Stimulated activated naive CD8-positive, alpha-beta T cell treated with anti-CD3 and anti-CD28 coated beads, Interleukin-15, Interleukin-2, amounts not matched to agents 100 U/mL and 50 U/mL, for 24 hours (primary cell): ENCODE measurements around the gene BRSK1.
"Not testable (repeated sequence)": the region's sequence is repeated elsewhere in the genome, so short reads cannot be mapped to it uniquely, and the experiment has no call there.

Experiments
- ATAC-seq: fragments of 150-1000 bp; cut with Tn5 transposase; one replicate; pipeline ENCODE4 v1.10.0; 2021
- DNase-seq: peaks from one replicate; pipeline ENCODE4 v3.0.0; 2021

Gene BRSK1

DNA sequence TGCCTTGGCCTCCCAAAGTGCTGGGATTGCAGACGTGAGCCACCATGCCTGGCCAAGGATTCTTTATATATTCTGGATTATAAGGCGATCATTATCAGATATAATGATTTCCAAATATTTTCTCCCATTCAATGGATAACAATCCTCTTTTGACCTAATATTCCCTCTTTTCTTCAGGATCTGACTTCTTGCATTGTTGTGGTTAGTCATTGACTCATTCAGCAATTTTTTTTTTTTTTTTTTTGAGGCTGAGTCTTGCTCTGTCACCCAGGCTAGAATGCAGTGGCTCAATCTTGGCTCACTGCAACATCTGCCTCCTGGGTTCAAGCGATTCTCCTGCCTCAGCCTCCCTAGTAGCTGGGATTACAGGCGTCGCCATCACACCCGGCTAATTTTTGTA is 46.0 kb downstream of the BRSK1 start:
- ATAC-seq, DNase-seq: not testable (repeated sequence)

DNA sequence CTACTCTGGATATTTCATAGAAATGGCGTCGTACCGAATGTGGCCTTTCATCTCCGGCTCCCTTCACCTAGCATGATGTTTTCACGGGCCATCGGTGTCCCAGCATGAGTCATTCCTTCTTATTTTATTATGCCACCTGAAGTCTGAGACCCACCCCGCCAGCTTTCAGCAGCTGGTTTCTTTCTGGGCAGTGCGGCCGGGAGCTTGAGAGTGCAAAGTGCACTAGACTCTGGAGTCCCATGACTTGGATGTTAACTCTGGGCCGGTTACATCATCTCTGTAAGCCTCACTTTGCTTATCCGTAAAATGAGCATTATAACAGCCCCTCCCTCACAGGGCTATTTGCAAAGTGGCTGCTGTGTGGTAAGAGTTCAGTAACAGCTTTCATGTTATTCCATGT is 50.1 kb downstream of the BRSK1 start:
- ATAC-seq (no peak), DNase-seq (no peak)

GRCh38 chr19:55336101-55336500 is 52.3 kb downstream of the BRSK1 start:
- ATAC-seq (no peak), DNase-seq (no peak)

DNA sequence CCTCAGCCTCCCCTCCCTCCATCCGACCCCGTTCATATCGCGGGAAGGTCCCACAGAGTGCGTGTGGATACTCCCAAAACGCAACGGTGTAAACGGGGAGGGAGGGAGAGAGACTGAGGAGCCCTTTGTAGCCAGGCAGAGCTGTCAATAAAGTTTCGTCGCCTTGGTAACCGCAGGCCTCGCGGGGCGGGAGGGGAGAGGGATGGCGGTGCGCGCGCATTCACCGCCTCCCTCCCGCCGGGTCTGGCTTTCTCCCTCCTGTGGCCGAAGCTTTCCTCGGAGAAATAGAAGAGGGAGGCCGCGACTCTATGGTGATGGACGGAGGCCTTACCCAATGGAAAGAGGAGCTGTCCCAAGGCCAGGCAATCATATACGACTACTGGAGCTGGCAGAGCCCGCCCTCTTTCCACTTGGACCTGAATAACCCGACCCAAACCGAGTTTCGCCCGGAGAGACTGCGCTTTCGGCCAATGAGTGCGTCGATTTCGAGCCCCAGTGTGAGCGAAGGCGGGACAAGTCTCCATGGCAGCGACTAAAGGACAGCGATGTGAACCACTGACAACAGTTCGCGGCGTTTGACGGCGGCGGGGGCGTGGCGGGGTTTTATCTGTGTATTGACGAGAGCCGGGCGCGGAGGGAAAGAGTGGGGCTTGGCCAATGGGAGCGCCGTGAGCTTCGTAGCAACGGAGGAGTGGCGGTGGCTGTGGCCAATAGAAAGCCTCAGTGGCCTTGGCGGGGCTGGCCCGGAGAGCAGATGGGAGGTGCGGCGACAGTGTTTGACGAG is 55.5 kb downstream of the BRSK1 start, which contains the start of gene KMT5C:
KMT5C (plus strand) TSS at position 772 of the 784 bp plus-strand sequence. CDS start 2,061 bp downstream, outside the sequence.
- peak; percentile 87 for ATAC-seq
- DNase-seq, result peak; percentile 100

GRCh38 chr19:55339889-55340783 is 56.3 kb downstream of the BRSK1 start:
- peak; percentile 53 for DNase-seq
- no peak for ATAC-seq

- DNase-seq (peak; percentile 48), ATAC-seq (no peak)
Measured at GRCh38 chr19:55340784-55341147, 57.0 kb downstream of the BRSK1 start.

DNA sequence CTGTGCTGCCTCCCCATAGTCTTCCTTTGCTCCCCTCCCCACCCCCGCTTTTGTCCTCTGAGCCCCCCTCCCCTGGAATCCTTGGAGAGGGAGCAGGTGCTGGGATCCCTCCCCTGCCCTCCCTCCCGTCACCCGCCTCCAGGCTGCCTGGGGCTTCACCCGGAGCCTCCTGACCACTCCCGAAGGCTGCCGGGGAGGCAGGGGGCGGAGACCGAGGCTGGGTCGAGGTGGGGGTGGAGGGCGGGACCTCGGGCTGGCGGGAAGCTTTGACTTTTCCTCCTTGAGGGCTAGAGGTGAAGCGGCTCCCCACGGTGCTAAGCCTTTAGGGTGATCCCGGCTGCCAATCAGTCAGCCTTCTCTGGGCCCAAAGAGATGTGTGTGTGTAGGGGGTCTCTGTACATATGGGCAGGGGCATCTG is 57.4 kb downstream of the BRSK1 start:
- peak; percentile 85 for DNase-seq

DNA sequence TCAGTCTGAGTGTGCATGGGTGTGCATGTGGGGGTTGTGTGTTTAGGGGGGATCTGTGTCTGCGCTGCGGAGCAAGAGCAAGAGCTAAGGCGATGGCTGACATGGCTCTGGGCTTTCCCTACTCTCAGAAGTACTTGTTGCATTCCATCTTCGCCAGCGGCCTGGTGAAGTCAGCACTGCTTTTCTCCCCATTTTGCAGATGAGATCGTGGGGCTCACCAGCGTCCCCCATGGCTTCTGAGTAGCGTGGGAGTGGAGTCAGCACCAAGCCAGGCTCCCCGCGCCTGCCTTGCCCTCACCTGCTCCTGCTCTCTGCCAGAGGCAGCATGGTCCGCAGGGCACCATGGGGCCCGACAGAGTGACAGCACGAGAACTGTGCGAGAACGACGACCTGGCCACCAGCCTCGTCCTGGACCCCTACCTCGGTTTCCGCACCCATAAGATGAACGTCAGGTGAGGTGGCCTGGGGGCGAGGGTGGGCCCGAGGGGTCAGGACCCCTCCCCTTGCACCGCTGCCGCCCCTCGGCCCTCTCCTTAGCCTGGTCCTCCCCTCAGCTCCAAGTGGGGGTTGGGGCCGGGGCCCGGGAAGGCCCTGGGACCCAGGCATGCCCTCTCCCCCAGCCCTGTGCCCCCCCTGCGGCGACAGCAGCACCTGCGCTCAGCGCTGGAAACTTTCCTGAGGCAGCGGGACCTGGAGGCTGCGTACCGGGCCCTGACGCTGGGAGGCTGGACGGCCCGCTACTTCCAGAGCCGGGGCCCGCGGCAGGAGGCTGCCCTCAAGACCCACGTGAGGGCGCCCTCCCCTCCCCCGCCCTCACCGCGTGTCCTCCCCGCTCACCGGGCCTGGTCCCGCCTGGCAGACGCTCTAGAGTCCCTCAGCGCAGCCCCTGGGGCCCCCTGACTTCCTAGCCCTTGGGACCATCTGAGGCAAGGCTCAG is 58.1 kb downstream of the BRSK1 start:
- DNase-seq (no peak), ATAC-seq (no peak)

More for the DNA sequence above, 57.4 kb downstream of the BRSK1 start:
- ATAC-seq, result peak; percentile 3

DNA sequence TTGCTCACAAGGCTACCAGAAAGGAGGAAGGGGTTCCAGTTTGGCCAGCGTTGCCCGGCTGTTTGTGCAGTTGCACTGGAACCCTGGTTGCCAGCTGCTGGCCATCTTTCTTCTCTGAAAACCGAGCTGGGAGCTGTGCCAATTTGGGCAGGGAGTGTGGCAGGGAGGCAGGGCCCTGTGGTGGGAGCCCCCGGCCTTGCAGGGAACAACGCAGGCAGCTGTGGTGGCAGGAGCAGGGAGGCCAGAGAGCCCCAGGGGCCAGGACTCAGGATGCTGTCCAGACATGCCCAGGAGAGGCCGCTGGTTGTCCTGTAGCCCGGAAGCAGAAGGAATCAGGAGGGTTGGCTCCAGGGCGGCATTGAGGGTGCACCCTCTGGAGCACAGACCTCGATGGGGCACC is 60.6 kb downstream of the BRSK1 start:
- ATAC-seq, result no peak
- no peak for DNase-seq

- ATAC-seq (no peak), DNase-seq (no peak)
Measured at GRCh38 chr19:55345101-55345817, 61.5 kb downstream of the BRSK1 start.

DNA sequence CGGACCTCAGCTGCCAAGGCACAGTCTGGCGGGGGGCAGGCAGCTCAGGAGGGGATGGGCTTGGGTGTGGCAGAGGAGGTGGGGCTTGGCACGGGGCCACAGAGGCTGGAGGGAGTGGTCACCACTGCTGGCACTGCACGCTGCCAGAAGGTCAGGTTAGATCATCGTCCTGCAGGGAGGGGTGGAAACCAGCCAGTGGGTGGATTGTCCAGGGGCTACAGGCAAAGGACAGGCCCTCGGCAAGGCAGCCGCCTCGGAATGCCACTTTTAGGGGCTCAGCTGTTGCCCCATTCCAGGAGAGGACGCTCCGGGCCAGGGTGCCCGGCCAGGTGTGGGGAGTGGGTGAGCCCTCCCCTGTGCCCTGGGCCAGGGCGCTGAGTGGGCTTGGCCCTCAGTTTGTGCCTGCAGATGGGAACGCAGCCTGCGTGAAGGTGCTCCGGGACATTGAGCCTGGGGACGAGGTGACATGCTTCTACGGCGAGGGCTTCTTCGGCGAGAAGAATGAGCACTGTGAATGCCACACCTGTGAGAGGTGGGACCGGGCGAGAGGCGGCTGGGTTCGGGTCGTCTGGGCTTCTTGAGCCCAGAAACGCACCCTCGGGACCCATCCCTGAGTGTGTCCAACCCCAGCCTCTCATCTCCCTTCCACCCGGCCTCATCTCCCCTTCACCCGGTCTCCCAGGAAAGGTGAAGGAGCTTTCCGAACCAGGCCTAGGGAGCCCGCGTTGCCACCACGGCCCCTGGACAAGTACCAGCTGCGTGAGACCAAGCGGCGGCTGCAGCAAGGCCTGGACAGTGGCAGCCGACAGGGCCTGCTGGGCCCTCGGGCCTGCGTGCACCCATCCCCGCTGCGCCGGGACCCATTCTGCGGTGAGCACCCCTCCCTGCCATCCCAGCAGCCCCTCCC is 62.3 kb downstream of the BRSK1 start:
- no peak for ATAC-seq
- DNase-seq, result no peak

DNA sequence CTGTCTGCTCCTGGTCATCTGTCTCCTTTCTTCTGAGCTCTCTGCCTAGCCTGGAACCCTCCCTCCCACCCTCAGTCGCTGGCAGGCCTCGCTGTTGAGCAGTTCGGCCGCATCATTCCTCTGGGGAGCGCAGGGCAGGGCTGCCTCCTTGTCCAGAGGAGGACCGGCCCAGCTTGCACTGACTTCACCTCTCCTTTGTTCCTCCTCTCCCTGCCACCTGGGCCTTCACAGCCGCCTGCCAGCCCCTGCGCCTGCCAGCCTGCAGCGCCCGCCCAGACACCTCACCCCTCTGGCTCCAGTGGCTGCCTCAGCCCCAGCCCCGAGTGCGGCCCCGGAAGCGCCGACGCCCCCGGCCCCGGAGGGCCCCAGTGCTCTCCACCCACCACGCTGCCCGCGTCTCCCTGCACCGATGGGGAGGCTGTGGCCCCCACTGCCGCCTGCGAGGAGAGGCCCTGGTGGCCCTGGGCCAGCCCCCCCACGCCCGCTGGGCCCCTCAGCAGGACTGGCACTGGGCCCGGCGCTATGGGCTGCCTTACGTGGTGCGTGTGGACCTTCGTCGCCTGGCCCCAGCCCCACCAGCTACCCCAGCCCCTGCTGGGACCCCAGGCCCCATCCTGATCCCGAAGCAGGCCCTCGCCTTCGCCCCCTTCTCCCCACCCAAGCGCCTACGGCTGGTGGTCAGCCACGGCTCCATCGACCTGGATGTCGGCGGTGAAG is 63.1 kb downstream of the BRSK1 start:
- no peak for DNase-seq
- no peak for ATAC-seq

GRCh38 chr19:55347442-55348009 is 63.7 kb downstream of the BRSK1 start:
- ATAC-seq, result no peak
- no peak for DNase-seq

DNA sequence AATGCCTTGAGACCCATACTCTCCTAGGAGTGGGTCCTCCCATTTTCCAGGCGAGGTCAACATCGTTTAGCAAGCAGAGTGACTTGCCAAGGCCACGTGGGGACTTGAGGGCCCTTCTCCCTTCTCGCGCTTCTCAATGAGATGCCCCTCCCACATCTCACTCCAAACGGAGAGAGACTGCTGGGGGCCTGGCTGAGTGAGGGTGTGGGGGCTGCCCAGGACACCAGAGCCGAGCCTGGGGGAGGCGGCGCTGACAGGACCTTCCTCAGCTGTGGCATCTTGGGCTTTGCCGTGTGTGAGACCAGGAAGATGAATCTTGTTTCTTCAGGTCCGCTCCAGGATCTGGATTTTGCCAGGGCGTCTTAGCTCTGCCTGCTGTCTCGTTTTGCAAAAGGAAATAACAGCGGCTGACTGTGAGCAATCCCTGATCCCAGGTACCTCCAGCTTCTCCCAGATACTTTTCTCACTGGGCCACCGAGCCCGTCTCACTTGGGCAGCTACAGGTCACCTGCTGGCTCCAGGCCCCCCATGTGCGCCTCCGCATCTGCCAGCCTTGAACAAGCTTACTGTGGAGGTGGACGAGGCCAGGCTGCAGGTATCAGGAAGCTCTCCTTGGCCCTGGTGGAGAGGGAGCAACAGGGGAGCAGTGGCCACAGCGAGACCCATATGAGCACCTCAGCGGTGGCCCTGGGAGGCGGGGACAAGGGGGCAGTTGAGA is 64.7 kb downstream of the BRSK1 start:
- ATAC-seq, result no peak
- DNase-seq, result no peak

GRCh38 chr19:55350620-55351315 is 67.0 kb downstream of the BRSK1 start:
- ATAC-seq (no peak), DNase-seq (no peak)

GRCh38 chr19:55352040-55352439 is 68.2 kb downstream of the BRSK1 start:
- ATAC-seq (no peak), DNase-seq (no peak)

GRCh38 chr19:55352549-55353145 is 68.8 kb downstream of the BRSK1 start:
- DNase-seq (no peak), ATAC-seq (no peak)
